HG03575 (cell line): Measurements from ENCODE around the gene SLC49A3.
"Not testable (repeated sequence)": the region's sequence is repeated elsewhere in the genome, so short reads cannot be mapped to it uniquely, and the experiment has no call there.

Experiments
- ATAC-seq: cut with Tn5 transposase; IDR thresholded peaks from one replicate; pipeline ENCODE4 v1.9.1; 2021; ENCODE audit not compliant: unreplicated experiment, insufficient number of reproducible peaks, low FRiP score; ENCODE audit errors: extremely low read depth

The SLC49A3 gene

DNA sequence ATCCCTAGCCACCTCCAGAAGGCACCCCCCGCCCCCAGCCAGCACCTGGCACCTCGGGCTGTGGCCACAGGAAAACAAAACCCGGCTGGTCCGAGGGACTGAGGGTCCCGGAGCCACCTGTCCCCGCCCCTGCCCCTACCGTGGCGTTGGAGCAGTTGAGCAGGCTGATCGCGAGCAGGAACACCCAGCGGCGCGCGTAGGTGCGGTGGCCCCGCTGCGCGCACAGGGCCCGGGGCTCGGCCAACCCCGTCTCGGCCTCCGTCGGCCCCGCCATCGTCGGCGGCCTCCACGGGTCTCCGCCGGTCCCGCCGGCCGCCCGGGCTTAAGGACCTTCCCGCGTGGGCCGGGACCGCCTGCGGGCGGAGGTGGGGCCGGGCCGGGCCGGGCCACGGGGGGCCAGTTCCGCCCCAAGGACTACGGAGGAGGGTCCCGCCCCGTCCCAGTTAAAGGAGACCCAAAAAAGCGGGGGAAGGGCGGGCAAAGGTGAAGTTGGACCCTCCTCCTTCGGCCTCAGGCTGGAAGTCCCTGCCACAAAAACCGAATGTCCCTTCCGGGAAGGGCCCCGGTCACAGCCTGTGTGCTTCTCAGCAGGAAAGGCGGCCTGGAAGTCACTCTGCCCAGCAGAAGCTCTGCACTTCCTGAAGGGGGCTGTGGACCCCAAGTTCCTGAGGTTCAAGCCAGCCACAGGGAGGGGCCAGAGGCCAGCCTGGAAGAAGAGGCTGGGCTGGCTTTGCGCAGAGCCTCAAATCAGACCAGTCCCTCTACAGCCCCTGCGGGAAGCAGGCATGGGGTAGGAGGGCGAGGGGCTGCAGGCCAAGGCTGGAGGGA lies at the start of gene SLC49A3:
TSS of gene SLC49A3 (minus strand) at position 298 of the 828 bp plus-strand sequence. CDS start at position 274, 24 bp downstream.
- no peak for ATAC-seq

DNA sequence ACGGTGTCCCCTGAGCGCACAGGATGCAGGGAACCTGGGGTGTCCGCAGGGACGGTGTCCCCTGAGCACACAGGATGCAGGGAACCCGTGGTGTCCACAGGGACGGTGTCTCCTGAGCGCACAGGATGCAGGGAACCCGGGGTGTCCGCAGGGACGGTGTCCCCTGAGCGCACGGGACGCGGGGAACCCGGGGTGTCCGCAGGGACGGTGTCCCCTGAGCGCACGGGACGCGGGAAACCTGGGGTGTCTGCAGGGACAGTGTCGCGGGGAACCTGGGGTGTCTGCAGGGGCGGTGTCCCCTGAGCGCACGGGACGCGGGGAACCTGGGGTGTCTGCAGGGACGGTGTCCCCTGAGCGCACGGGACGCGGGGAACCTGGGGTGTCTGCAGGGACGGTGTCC lies 47.6 kb upstream of the SLC49A3 start:
- ATAC-seq, result not testable (repeated sequence)

DNA sequence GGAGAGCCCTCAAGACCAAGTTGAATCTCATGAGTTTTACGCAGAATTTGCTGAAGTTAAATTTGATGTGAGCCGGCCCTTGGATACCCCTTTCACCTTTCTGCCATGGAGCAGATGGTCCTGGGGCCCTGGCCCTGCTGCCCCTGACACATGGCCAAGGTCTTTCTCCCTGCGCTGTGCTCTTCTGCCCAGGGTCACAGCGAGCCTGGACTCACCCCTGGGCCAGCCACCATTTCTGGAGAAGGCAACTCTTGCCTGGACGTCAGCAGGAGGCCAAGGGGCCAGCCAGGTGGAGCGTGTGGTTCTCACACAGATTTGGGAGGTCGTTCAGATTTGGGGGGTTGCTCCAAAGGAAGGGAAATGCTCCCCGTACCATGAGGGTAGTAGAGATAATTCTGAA lies 46.6 kb upstream of the SLC49A3 start:
- no peak for ATAC-seq

DNA sequence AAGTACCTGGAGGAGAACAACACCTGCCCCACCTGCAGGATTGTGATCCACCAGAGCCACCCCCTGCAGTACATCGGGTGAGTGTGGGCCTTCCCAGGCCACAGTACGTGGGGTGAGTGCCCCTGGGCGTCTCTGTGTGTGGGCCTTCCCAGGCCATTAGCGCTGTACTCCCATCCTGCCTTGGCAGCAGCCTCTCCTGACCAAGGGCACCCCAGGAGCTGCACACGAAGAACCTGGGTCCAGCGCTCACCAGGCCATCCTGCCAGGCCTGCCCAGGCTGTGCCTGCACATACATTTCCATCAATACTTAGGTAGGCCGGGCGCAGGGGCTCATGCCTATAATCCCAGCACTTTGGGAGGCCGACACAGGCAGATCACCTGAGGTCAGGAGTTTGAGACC lies 46.0 kb upstream of the SLC49A3 start:
- no peak for ATAC-seq

DNA sequence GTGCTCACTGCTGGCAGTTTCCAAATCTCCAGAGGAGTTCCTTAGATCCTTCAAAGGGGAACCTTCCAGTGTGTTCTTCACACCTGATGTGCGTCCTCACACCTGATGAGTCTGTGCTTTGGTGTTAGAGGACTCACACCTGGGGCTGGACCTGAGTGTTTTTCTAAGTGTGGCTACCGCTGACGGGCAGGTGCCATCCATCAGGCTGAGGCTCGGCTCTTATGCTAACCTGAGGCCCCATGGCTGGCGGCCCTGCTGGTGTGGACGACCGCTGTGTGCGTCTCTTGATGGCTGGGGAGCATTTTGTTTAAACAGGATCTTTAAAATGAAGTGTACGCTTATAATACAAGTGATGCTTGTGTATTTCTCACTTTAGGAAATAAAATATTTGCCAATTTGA lies 45.1 kb upstream of the SLC49A3 start:
- no peak for ATAC-seq

DNA sequence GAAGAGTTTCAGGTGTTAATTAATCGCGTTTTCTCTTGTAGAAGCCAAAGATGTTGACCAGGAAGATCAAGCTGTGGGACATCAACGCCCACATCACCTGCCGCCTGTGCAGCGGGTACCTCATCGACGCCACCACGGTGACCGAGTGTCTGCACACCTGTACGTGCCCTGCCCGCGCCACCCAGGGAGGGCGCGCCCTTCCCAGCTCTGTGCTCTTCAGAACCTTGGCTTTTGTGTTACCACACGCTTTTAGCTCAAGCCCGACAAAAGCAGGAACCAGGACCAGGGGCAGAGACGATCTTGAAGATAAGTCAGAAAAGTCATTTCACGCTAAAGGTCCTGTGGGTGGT lies 44.7 kb upstream of the SLC49A3 start:
- ATAC-seq, result no peak

DNA sequence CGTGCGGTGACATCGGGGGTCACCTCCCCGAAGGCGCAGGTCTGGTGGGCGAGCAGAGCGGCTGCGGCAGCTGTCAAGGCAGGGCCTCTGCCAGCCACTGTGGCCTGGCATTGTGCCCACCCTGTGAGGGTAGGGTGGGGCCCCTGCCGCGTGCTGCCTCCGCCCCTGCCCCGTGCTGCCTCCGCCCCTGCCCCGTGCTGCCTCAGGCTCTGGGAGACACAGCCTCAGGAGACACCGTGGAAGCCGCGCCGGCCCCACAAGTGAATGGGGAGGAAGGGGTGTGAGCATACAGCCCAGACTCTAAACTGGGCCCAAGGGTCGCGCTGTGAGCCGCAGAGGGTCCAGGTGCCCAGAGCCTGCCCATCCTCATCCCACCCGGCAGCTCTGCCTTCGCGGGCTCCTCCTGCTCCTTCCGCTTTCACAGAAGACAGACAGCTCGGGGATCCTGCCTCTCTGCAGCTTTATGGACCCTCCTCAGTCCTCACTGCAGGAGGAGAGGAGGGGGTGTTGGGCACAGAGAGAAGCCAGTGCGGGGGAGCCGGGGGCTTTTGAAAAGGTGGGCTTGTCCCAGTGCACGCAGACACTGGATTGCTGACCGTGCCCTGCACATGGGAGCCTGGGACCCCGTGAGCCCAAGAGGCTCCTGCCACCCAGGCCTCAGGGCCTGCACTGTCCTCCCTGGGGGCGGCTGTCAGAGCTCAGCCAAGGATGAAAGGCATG lies 44.1 kb upstream of the SLC49A3 start:
- ATAC-seq, result no peak

DNA sequence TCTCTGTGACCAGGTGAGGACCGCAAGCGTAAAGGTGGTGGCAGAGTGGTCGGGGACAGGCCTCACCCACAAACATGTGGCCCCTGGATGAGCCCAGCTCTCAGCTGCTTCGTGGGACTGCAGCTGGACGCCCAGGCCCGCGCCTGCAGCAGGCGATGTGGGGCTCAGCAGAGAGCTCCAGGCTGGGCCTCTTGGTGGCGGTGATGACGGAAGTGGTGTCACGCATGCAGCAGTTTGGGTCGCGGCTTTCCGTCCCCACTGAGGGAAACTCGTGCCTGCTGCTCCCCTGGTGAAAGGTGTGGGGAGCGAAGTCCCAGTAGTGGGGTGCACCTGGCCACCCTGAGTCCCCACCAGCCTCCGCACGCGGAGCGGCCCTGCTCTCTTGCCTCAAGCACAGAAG lies 43.5 kb upstream of the SLC49A3 start:
- no peak for ATAC-seq

DNA sequence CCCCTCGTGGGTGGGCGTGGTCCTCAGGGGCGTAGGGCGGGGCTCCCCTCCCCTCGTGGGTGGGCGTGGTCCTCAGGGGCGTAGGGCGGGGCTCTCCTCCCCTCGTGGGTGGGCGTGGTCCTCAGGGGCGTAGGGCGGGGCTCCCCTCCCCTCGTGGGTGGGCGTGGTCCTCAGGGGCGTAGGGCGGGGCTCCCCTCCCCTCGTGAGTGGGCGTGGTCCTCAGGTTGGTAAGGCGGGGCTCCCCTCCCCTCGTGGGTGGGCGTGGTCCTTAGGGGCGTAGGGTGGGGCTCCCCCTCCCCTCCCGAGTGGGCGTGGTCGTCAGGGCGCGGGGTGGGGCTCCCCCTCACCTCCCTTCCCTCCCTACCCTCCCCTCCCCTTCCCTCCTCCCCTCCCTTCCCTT lies 43.0 kb upstream of the SLC49A3 start:
- ATAC-seq, result not testable (repeated sequence)

DNA sequence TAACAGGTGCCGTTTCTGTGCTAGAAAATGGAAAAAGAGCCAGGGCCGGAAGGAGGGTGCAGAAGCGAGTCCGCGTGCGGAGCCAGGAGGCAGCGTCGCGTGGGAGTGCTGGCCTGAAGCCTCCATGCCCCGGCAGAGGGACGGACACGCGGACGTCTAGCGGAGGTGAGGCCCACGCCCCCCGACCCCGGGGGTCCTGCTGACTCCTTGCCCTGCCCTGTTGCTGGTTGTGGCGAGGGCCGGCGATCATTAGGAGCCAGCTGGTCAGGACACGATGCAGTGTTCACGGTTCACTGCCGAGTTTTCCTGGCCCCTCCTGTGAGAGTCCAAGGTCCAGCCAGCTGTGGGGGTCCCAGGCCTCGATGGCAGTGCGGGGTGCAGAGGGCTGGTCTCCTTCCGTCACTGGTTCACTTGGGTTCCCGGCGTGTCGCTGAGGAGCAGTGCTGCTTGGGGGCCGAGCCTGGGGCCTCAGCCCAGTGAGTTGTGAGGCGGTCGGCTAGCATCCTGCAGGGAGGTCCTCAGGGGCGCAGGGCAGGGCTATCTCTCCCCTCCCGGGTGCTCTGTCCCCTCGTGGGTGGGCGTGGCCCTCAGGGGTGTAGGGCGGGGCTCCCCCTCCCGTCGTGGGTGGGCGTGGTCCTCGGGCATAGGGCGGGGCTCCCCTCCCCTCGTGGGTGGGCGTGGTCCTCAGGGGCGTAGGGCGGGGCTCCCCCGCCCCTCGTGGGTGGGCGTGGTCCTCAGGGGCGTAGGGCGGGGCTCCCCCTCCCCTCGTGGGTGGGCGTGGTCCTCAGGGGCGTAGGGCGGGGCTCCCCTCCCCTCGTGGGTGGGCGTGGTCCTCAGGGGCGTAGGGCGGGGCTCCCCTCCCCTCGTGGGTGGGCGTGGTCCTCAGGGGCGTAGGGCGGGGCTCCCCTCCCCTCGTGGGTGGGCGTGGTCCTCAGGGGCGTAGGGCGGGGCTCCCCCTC lies 42.3 kb upstream of the SLC49A3 start:
- not testable (repeated sequence) for ATAC-seq

DNA sequence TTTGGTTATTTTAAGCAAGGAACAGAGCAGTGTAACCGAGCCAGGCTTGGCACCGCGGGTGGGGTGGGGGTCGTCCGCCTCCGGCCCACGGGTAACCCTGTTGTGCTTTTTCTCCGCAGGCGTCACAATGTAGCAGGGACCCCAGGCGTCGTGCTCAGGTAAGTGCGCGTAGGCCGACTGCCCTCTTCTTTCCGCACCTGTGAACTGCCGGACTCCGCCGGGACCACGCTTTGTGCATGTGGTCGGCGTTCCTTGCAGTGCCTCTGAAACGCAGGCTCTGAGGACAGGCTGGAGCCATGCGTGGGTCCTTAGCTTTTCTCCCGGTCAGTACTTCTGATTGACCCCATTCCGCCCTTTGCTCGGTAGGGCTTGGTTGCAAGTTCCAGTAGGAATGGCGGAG lies 41.6 kb upstream of the SLC49A3 start:
- ATAC-seq, result no peak

DNA sequence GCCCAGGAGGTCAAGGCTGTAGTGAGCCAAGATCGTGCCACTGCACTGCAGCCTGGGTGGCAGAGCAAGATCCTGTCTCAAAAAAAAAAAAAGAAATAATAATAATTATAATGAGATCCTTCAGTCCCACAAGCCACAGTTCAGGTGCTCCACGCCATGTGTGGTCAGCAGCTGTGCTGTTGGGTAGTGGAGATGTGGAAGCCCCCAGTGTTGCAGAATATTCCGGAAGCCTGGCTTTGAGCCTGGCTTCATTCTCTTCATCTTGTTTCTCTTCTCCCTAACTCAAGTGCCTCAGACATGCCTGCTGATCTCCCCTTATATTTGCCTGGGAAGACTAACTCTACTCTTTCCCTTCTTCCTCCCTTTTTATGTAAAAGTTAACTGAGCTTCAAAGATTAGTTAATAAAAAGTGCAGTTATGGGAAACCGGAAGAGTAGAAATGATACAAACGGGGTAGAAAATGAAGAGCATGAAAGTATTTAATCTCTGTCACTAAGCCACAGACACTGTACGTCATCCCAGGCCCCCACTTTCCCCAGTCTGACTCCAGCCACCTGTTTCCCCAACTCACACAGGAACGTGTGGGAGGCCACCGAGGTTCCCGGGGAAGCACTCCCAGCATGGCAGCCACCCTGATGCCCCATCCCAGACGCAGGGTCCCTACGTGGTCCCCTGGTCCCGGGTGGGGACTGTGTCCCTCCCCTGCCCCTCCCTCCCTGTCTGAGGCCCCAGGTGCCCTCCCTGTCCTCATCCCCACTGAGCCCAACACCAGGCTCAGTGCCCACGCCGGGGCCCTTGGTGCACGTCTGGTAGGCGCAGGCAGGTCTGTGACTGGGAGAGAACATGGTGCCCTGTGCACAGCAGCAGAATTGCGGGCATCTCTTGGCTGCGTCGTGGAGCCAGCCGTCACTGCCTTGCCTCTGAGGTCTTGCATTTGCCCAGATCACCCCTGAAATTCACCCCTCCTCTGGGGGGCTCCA lies 40.7 kb upstream of the SLC49A3 start:
- no peak for ATAC-seq

DNA sequence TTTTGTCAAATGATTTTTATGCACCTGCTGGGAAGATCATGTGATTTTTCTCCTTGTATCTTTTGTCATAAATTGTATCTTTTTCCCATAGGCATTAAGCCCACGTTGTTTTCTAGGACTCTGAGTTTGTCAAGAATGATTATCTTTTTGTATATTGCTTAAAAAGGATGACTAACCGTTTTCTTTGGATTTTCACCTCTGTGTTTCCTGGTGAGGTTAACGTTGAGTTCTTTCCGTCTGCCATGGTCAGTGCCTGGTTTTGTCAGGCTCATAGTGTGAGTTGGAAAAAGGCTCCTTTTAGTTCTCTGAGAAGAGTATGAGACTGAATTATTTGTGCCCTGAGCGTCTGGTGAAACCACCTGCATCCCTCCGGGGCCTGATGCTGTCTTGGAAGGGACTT lies 38.6 kb upstream of the SLC49A3 start:
- ATAC-seq, result no peak

DNA sequence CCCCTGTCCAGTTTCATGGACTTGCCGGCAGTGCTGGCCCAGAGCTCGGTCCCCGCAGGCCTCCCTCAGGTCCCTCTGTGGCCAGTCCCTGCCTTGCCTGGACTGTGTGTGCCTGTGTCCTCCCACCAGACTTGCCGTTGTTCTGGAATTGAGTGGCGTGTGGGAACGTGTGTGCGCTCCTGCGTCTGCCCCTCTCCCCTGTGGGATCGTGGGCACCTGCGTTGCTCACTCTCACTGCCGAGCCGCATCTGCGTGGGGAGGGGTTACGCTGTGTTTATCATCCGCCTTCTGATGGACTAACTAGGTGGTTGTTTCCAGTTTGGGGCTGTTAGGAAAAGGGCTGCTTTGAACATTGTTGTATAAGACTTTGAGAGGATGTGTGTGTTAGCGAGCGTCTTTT lies 37.9 kb upstream of the SLC49A3 start:
- ATAC-seq, result no peak

DNA sequence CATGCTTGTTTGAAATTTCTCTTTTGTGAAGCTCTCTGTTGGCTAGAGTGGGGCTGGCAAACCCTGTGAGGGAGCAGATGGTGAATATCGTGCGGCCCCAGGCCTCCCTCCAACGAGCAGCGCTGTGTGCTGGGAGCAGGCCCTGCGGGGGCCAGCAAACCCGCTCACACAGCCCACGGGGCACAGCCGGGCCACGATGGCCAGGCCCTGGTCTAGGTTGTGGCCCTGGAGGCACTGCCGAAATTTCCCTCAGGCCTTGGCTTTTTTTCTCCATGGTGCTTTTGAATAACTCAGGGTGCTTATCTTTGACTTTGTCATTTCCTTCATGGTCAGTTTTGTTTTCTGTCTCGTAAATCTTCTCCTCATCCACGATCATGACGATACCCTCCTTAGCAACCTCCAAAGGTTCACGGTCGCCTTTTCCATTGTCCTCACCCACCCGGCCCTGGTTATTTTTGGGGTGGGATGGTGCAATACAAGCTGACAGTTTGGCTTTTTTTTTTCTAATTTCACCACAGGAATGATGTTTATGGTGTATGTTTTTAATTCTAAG lies 37.4 kb upstream of the SLC49A3 start:
- no peak for ATAC-seq

DNA sequence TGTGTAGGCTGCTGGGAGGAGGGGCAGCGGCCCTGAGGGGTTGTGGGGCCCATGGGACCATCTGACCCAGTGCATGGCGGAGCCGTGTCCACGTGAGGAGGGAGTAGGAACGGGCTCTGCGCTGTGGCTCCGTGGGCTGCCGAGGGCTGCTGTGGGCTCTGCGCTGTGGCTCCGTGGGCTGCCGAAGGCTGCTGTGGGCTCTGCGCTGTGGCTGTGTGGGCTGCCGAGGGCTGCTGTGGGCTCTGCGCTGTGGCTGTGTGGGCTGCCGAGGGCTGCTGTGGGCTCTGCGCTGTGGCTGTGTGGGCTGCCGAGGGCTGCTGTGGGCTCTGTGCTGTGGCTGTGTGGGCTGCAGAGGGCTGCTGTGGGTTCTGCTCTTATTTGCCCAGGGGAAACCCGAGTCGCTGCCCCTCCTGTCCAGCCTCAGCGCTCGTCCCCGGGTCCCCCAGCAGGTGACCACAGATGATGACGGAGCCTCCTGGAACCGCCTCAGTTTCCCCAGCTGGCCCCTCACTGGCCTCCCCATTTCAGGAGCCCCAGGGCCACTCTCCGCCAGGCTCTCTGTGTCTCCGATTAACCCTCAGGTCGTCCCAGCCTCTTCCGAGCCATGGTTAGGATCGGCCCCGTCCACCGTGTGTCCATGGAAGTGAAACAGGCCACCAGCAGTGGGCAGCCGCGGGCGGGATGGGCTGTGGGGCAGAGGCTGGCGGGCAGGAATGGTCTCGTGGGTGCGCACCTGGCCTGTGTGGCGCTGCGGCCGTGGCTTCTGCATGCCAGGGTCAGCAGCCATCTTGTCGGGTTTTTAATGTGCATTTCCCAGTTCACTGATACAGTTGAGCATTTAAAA lies 36.7 kb upstream of the SLC49A3 start:
- no peak for ATAC-seq
